Panc1 (cell line): Measurements from ENCODE around the gene MAGI2.
A peak's percentile ranks its signal among the peaks of the same experiment; 100 is the strongest.

Experiments used
- TF ChIP-seq, protein P1 (sequence below): fragments of 450-650 bp; IDR thresholded peaks from 2 replicates; pipeline ENCODE4 v1.5.1; 2017; ENCODE audit warnings: mild to moderate bottlenecking
- TF ChIP-seq, protein P2 (sequence below), 2 experiments: IDR thresholded peaks; 2 replicates each; pipeline ENCODE4 v1.6.1; 2011 to 2012; ENCODE audit warnings: low read depth in 2 of 2, control low read depth in 1 of 2, low read length in 1 of 2, mild to moderate bottlenecking in 1 of 2, moderate library complexity in 1 of 2; ENCODE audit not compliant: insufficient read depth in 1 of 2

DNA sequence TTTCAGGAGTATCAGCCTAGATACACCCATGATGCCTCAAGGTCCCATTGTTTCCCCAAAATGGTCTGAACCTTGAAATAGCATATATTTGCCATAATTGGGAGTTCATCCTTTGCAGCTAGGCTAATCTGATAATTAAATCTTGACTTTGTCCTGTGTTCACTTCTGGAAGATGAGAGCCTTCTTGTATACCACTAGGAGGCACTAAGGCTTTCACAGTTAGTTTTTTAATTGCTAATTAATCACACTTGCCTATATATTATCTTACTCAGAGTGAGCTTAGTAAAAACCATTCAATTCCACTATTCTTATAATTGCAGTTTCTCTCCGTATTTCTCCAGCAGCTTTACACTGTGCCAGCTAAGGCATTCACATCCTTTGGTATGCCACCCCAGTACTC, 48.7 kb upstream of the MAGI2 start:
- TF ChIP-seq, protein P1, sequence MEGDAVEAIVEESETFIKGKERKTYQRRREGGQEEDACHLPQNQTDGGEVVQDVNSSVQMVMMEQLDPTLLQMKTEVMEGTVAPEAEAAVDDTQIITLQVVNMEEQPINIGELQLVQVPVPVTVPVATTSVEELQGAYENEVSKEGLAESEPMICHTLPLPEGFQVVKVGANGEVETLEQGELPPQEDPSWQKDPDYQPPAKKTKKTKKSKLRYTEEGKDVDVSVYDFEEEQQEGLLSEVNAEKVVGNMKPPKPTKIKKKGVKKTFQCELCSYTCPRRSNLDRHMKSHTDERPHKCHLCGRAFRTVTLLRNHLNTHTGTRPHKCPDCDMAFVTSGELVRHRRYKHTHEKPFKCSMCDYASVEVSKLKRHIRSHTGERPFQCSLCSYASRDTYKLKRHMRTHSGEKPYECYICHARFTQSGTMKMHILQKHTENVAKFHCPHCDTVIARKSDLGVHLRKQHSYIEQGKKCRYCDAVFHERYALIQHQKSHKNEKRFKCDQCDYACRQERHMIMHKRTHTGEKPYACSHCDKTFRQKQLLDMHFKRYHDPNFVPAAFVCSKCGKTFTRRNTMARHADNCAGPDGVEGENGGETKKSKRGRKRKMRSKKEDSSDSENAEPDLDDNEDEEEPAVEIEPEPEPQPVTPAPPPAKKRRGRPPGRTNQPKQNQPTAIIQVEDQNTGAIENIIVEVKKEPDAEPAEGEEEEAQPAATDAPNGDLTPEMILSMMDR: peak; percentile 42; the same call in 1 of the 2 replicates
- TF ChIP-seq, protein P2, sequence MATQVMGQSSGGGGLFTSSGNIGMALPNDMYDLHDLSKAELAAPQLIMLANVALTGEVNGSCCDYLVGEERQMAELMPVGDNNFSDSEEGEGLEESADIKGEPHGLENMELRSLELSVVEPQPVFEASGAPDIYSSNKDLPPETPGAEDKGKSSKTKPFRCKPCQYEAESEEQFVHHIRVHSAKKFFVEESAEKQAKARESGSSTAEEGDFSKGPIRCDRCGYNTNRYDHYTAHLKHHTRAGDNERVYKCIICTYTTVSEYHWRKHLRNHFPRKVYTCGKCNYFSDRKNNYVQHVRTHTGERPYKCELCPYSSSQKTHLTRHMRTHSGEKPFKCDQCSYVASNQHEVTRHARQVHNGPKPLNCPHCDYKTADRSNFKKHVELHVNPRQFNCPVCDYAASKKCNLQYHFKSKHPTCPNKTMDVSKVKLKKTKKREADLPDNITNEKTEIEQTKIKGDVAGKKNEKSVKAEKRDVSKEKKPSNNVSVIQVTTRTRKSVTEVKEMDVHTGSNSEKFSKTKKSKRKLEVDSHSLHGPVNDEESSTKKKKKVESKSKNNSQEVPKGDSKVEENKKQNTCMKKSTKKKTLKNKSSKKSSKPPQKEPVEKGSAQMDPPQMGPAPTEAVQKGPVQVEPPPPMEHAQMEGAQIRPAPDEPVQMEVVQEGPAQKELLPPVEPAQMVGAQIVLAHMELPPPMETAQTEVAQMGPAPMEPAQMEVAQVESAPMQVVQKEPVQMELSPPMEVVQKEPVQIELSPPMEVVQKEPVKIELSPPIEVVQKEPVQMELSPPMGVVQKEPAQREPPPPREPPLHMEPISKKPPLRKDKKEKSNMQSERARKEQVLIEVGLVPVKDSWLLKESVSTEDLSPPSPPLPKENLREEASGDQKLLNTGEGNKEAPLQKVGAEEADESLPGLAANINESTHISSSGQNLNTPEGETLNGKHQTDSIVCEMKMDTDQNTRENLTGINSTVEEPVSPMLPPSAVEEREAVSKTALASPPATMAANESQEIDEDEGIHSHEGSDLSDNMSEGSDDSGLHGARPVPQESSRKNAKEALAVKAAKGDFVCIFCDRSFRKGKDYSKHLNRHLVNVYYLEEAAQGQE (IDR thresholded peaks at IDR 0.05; ENCODE audit: insufficient read depth in 1 of 2, low read depth in 2 of 2, low read length in 1 of 2): no peak
